Neural cell (in vitro differentiated cells): ENCODE measurements around the gene OXNAD1. TPM values are rescaled to one million over a fixed set of nuclear protein-coding genes. Genes with fewer than 3 reads are reported as not detected.

Source experiments
- H2AFZ ChIP-seq: fragments of 200-600, 300-800 bp; sonication (generic), shearing (Covaris generic); 2 replicates; pipeline ENCODE4 v1.6.0; 2014; ENCODE audit warnings: low read depth, mild to moderate bottlenecking, antibody characterized with exemption, low read length, moderate library complexity
- H3F3A ChIP-seq: fragments of 200-600 bp; shearing (Covaris generic); 2 replicates; pipeline ENCODE4 v1.6.1; 2016; ENCODE audit warnings: mild to moderate bottlenecking, moderate library complexity, mixed read lengths, antibody characterized with exemption, low read length; ENCODE audit not compliant: insufficient read depth, poor library complexity, severe bottlenecking
- H3K27ac ChIP-seq: fragments of 200-600, 300-800 bp; sonication (generic), shearing (Covaris generic); 2 replicates; pipeline ENCODE4 v1.5.1; 2014; ENCODE audit warnings: mild to moderate bottlenecking, low read length, moderate library complexity
- H3K27me3 ChIP-seq: fragments of 300-800, 200-600 bp; sonication (generic), shearing (Covaris generic); 2 replicates; pipeline ENCODE4 v1.6.0; 2014; ENCODE audit warnings: mild to moderate bottlenecking, low read depth, low read length, moderate library complexity; ENCODE audit not compliant: insufficient read depth
- H3K36me3 ChIP-seq: fragments of 300-800, 200-600 bp; sonication (generic), shearing (Covaris generic); 2 replicates; pipeline ENCODE4 v1.5.1; 2014; ENCODE audit warnings: mild to moderate bottlenecking, antibody characterized with exemption, low read length, moderate library complexity; ENCODE audit not compliant: insufficient read depth
- H3K4me2 ChIP-seq: fragments of 300-800, 200-600 bp; sonication (generic), shearing (Covaris generic); 2 replicates; pipeline ENCODE4 v1.6.0; 2014; ENCODE audit warnings: mild to moderate bottlenecking, low read length
- H3K4me3 ChIP-seq: fragments of 300-800, 200-600 bp; sonication (generic), shearing (Covaris generic); 2 replicates; pipeline ENCODE4 v1.5.1; 2014; ENCODE audit warnings: mild to moderate bottlenecking, low read length, moderate library complexity
- H3K79me2 ChIP-seq: fragments of 200-600 bp; shearing (Covaris generic); replicated peaks from 2 replicates; pipeline ENCODE4 v1.6.0; 2014; ENCODE audit warnings: mild to moderate bottlenecking, low read length, moderate library complexity; ENCODE audit not compliant: insufficient read depth
- H3K9ac ChIP-seq: fragments of 300-800, 200-600 bp; sonication (generic), shearing (Covaris generic); 2 replicates; pipeline ENCODE4 v1.6.1; 2016; ENCODE audit warnings: mild to moderate bottlenecking, low read length, mixed read lengths
- H3K9me2 ChIP-seq: fragments of 200-600 bp; shearing (Covaris generic); 2 replicates; pipeline ENCODE4 v1.6.1; 2016; ENCODE audit warnings: mild to moderate bottlenecking, low read length, mixed read lengths; ENCODE audit not compliant: insufficient read depth
- H3K9me3 ChIP-seq: fragments of 200-600, 300-800 bp; sonication (generic), shearing (Covaris generic); 2 replicates; pipeline ENCODE4 v1.6.1; 2016; ENCODE audit warnings: mild to moderate bottlenecking, mixed run types, low read length, moderate library complexity, mixed read lengths
- H4K20me1 ChIP-seq: fragments of 200-600 bp; shearing (Covaris generic); 2 replicates; pipeline ENCODE4 v1.6.1; 2016; ENCODE audit warnings: mild to moderate bottlenecking, mixed run types; ENCODE audit not compliant: insufficient read depth
- EP300 ChIP-seq: fragments of 450-650 bp; conservative IDR thresholded peaks from 2 replicates; pipeline ENCODE4 v1.6.1; 2014; ENCODE audit warnings: antibody characterized with exemption, mild to moderate bottlenecking, moderate library complexity; ENCODE audit not compliant: poor library complexity, severe bottlenecking
- EZH2 ChIP-seq: fragments of 200-600, 300-800 bp; shearing (Covaris generic), sonication (generic); IDR thresholded peaks from 2 replicates; pipeline ENCODE4 v1.6.1; 2014; ENCODE audit warnings: antibody characterized with exemption, low read length, borderline replicate concordance, mild to moderate bottlenecking; ENCODE audit not compliant: insufficient read depth, poor library complexity, severe bottlenecking
- MXI1 ChIP-seq: fragments of 450-650 bp; conservative IDR thresholded peaks from 2 replicates; pipeline ENCODE4 v1.6.1; 2014; ENCODE audit warnings: antibody characterized with exemption, mild to moderate bottlenecking; ENCODE audit not compliant: poor library complexity, severe bottlenecking
- POLR2AphosphoS5 ChIP-seq: IDR thresholded peaks from 2 replicates; pipeline ENCODE4 v1.6.1; 2012
- RAD21 ChIP-seq: fragments of 450-650 bp; conservative IDR thresholded peaks from 2 replicates; pipeline ENCODE4 v1.6.1; 2014; ENCODE audit warnings: antibody characterized with exemption, mild to moderate bottlenecking, moderate library complexity
- SMC3 ChIP-seq: fragments of 450-650 bp; conservative IDR thresholded peaks from 2 replicates; pipeline ENCODE4 v1.6.1; 2014; ENCODE audit warnings: antibody characterized with exemption, mild to moderate bottlenecking, moderate library complexity; ENCODE audit not compliant: poor library complexity
- TAF1 ChIP-seq: IDR thresholded peaks from 2 replicates; pipeline ENCODE4 v1.6.1; 2012; ENCODE audit warnings: low read depth
- polyA plus RNA-seq: library from polyadenylated mRNA; depleted of rRNA; stranded (reverse); fragments of >200 nt; gene quantifications from 2 replicates; pipeline ENCODE4 v1.2.3, GENCODE V29; 2014
- TF ChIP-seq, protein P1 (sequence below): fragments of 450-650 bp; IDR thresholded peaks from 2 replicates; pipeline ENCODE4 v1.5.1; 2014; ENCODE audit warnings: antibody characterized with exemption, mild to moderate bottlenecking, moderate library complexity; ENCODE audit not compliant: poor library complexity, severe bottlenecking
- TF ChIP-seq, protein P2 (sequence below): IDR thresholded peaks from 2 replicates; pipeline ENCODE4 v1.6.1; 2012; ENCODE audit warnings: borderline replicate concordance

The OXNAD1 gene
- polyA plus RNA-seq, 1 donor from 2014 or later, result 16.4 TPM

DNA sequence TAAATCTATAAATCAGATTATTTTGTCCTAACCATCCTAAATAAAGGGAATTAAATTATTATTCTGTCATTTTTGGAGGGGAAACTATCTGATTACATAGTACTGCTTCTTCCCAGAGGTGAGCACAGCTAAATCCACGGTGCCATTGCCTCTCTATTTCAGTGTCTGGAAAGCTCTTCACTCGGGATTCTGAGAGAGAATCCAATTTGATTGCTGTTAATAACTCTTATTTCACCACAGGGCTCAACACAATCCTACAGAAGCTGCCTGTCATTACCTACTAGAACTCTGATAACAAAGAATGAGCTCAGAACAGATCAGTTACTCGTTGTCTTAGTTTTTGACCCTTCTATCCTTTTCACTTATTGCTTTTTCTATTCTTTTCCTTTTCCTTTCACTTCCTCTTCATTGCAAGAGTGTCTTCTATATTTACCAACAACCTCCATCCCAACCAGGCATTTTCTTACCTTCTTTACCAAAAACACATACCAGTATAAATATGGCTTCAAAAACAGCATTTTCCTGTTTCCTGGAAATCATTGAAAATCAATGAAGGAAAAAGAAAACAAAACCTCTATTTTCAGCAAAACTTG lies 30.4 kb downstream of the OXNAD1 start:
- Histone ChIP-seq H3K9me2 (no peaks in the 10 kb centered on the region), H3F3A (no peaks in the 10 kb centered on the region), H3K36me3 (no peaks in the 10 kb centered on the region), H3K9me3 (no peaks in the 10 kb centered on the region), H2AFZ (no peak overlapping the region), H4K20me1 (no peaks in the 10 kb centered on the region), H3K4me3 (no peak overlapping the region), H3K79me2 (no peaks in the 10 kb centered on the region), H3K9ac (no peak overlapping the region), H3K4me2 (no peak overlapping the region), H3K27ac (peak overlapping the region; percentile 24), H3K27me3 (no peaks in the 10 kb centered on the region)
- no peak for TF ChIP-seq EZH2
- no peak for TF ChIP-seq SMC3
- no peak for TF ChIP-seq MXI1
- TF ChIP-seq EP300, result no peak
- TF ChIP-seq, protein P1, sequence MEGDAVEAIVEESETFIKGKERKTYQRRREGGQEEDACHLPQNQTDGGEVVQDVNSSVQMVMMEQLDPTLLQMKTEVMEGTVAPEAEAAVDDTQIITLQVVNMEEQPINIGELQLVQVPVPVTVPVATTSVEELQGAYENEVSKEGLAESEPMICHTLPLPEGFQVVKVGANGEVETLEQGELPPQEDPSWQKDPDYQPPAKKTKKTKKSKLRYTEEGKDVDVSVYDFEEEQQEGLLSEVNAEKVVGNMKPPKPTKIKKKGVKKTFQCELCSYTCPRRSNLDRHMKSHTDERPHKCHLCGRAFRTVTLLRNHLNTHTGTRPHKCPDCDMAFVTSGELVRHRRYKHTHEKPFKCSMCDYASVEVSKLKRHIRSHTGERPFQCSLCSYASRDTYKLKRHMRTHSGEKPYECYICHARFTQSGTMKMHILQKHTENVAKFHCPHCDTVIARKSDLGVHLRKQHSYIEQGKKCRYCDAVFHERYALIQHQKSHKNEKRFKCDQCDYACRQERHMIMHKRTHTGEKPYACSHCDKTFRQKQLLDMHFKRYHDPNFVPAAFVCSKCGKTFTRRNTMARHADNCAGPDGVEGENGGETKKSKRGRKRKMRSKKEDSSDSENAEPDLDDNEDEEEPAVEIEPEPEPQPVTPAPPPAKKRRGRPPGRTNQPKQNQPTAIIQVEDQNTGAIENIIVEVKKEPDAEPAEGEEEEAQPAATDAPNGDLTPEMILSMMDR, result no peak
- TF ChIP-seq RAD21, result no peak
- TF ChIP-seq TAF1, result no peak

DNA sequence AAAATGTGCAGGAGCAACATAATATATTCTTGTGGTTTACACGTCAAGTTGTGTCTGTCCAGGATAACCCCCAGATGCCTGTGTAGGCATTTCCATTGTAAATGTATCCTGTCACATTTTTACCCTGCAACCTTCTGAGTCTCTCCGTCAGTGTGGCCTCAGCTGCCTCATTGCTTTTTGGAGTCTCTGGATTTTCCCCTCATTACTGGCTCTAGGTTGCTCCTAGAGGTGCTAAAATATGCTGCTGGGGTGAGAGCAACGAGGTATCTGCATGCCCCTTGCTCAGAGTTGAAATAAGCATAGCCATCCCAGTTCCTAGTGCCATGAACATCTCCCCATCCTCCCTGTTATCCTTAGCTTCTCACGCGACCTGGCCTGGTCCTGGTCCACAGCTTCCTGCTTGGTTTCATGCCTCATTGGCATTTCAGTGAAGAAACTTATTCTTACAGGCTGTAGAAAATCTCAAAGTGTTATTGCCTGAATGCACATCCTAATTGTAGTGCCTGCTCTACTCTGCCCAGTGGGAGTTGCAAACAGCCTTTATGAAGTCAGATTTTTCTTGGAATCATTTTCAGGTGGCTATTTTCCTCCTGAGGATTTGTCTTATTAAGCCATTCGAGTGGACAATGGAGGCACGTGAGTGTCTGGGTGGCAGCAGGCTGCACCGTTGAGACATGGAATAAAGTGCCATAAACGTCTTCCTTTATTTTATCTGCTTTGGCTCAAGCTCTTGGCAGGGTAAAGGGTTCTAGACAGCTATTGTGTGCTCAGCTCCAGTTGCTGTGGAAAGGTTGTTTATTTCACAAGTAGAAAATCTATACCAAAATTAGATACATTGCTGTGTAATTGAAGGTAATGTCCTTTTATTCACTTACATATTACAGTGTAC lies 33.2 kb downstream of the OXNAD1 start:
- H3K4me3 ChIP-seq, result no peak overlapping the region
- no peaks in the 10 kb centered on the region for H3F3A ChIP-seq
- no peaks in the 10 kb centered on the region for H3K27me3 ChIP-seq
- no peak overlapping the region for H2AFZ ChIP-seq
- no peaks in the 10 kb centered on the region for H3K9me2 ChIP-seq
- H3K4me2 ChIP-seq, result no peak overlapping the region
- H3K36me3 ChIP-seq, result no peaks in the 10 kb centered on the region
- no peaks in the 10 kb centered on the region for H3K79me2 ChIP-seq
- H3K27ac ChIP-seq, result peak overlapping the region; percentile 32
- no peak overlapping the region for H3K9ac ChIP-seq
- TF ChIP-seq POLR2AphosphoS5 (peak; percentile 29), MXI1 (no peak), TAF1 (no peak), EZH2 (no peak), EP300 (no peak), SMC3 (no peak), RAD21 (no peak)
- TF ChIP-seq, protein P2, sequence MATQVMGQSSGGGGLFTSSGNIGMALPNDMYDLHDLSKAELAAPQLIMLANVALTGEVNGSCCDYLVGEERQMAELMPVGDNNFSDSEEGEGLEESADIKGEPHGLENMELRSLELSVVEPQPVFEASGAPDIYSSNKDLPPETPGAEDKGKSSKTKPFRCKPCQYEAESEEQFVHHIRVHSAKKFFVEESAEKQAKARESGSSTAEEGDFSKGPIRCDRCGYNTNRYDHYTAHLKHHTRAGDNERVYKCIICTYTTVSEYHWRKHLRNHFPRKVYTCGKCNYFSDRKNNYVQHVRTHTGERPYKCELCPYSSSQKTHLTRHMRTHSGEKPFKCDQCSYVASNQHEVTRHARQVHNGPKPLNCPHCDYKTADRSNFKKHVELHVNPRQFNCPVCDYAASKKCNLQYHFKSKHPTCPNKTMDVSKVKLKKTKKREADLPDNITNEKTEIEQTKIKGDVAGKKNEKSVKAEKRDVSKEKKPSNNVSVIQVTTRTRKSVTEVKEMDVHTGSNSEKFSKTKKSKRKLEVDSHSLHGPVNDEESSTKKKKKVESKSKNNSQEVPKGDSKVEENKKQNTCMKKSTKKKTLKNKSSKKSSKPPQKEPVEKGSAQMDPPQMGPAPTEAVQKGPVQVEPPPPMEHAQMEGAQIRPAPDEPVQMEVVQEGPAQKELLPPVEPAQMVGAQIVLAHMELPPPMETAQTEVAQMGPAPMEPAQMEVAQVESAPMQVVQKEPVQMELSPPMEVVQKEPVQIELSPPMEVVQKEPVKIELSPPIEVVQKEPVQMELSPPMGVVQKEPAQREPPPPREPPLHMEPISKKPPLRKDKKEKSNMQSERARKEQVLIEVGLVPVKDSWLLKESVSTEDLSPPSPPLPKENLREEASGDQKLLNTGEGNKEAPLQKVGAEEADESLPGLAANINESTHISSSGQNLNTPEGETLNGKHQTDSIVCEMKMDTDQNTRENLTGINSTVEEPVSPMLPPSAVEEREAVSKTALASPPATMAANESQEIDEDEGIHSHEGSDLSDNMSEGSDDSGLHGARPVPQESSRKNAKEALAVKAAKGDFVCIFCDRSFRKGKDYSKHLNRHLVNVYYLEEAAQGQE, result peak; percentile 69
- TF ChIP-seq, protein P1, result no peak
- H4K20me1 ChIP-seq, result no peaks in the 10 kb centered on the region
- no peaks in the 10 kb centered on the region for H3K9me3 ChIP-seq
